GM12878 (cell line): ENCODE measurements around the gene IMP3. TPM values are rescaled to one million over a fixed set of nuclear protein-coding genes. Genes with fewer than 3 reads are reported as not detected.

Source experiments
- ATAC-seq: fragments of 200-7000 bp; cut with Tn5 transposase; 3 replicates; pipeline ENCODE4 v1.9.1; 2020; ENCODE audit warnings: mild to moderate bottlenecking, moderate library complexity
- BruUV-seq: library from RNA; stranded (reverse); fragments of 400-500 nt; replicated peaks from 2 replicates; lab custom pipeline; 2021; lab: Mats Ljungman, UMichigan
- CTCF ChIA-PET: fragments of 300-600 bp; sonication (Branson Sonifier 250); formaldehyde crosslinking; extraction: SDS; loops from one replicate; lab custom pipeline; 2021; ENCODE audit warnings: inconsistent platforms; lab: Yijun Ruan, JAX
- POLR2A ChIA-PET: fragments of 350-600 bp; formaldehyde crosslinking; extraction: SDS; loops from one replicate; lab custom pipeline; 2021; ENCODE audit warnings: inconsistent platforms; lab: Charles Lee
- RAD21 ChIA-PET: fragments of 300-600 bp; sonication (Branson Sonifier 250); formaldehyde crosslinking; loops from one replicate; lab custom pipeline; 2023; ENCODE audit warnings: antibody characterized with exemption; ENCODE audit not compliant: unreplicated experiment; lab: Charles Lee
- SMC1A ChIA-PET: fragments of 300-600 bp; sonication (Branson Sonifier 250); formaldehyde crosslinking; loops from one replicate; lab custom pipeline; 2023; ENCODE audit not compliant: unreplicated experiment, uncharacterized antibody; lab: Charles Lee
- DNase-seq: peaks from one replicate; pipeline ENCODE4 v3.0.0-alpha.2; 2011; ENCODE audit warnings: low read depth, low spot score
- FAIRE-seq: peaks from 3 replicates; lab custom pipeline; 2011; peaks lifted over from hg19 to GRCh38; lab: Jason Lieb, UNC
- H2AFZ ChIP-seq: 2 replicates; pipeline ENCODE4 v1.6.0; 2011; ENCODE audit warnings: low read depth, low read length, control low read depth; ENCODE audit not compliant: control insufficient read depth
- H3K27ac ChIP-seq: 2 replicates; pipeline ENCODE4 v1.5.1; 2011; ENCODE audit warnings: control low read depth; ENCODE audit not compliant: control insufficient read depth, insufficient read depth
- H3K27me3 ChIP-seq, 2 experiments: replicated peaks in 1 of 2; 2 replicates each; pipeline versions ENCODE4 v1.6.0 to v1.6.1; 2011; ENCODE audit warnings: low read length in 1 of 2; ENCODE audit not compliant: control insufficient read depth in 2 of 2, insufficient read depth in 2 of 2
- H3K36me3 ChIP-seq, 2 experiments: 2 replicates each; pipeline ENCODE4 v1.5.1; 2011; ENCODE audit warnings: low read length in 1 of 2; ENCODE audit not compliant: control insufficient read depth in 2 of 2, insufficient read depth in 2 of 2
- H3K4me1 ChIP-seq: 2 replicates; pipeline ENCODE4 v1.6.1; 2011; ENCODE audit warnings: mild to moderate bottlenecking, low read length, moderate library complexity, mixed read lengths; ENCODE audit not compliant: control insufficient read depth, insufficient read depth
- H3K4me2 ChIP-seq: 2 replicates; pipeline ENCODE4 v1.6.0; 2011; ENCODE audit warnings: control low read depth; ENCODE audit not compliant: control insufficient read depth, insufficient read depth
- H3K4me3 ChIP-seq: fragments of 200-600 bp; sonication (generic); 2 replicates; pipeline ENCODE4 v1.5.1; 2016
- H3K79me2 ChIP-seq: 2 replicates; pipeline ENCODE4 v1.6.0; 2011; ENCODE audit warnings: low read length; ENCODE audit not compliant: control insufficient read depth, insufficient read depth
- H3K9ac ChIP-seq: 2 replicates; pipeline ENCODE4 v1.8.0; 2011; ENCODE audit warnings: low read length, control low read depth, mixed read lengths; ENCODE audit not compliant: control insufficient read depth, insufficient read depth
- H3K9me3 ChIP-seq: replicated peaks from 3 replicates; pipeline ENCODE4 v1.5.1; 2011; ENCODE audit warnings: mild to moderate bottlenecking, low read length; ENCODE audit not compliant: control insufficient read depth, insufficient read depth
- H4K20me1 ChIP-seq: 2 replicates; pipeline ENCODE4 v1.6.0; 2011; ENCODE audit not compliant: control insufficient read depth, insufficient read depth
- ATF3 ChIP-seq: IDR thresholded peaks from 2 replicates; pipeline ENCODE4 v1.6.1; 2011; ENCODE audit warnings: low read depth, mild to moderate bottlenecking, low read length, moderate library complexity, borderline replicate concordance; ENCODE audit errors: extremely low read depth
- ATF7 ChIP-seq: fragments of 450-650 bp; IDR thresholded peaks from 2 replicates; pipeline ENCODE4 v1.6.1; 2016; ENCODE audit warnings: low read depth, mild to moderate bottlenecking
- CHD4 ChIP-seq: fragments of 200-600 bp; sonication (generic); IDR thresholded peaks from 2 replicates; pipeline ENCODE4 v1.6.1; 2016; ENCODE audit warnings: mild to moderate bottlenecking
- E2F8 ChIP-seq: fragments of 450-650 bp; IDR thresholded peaks from 2 replicates; pipeline ENCODE4 v1.6.1; 2018; ENCODE audit warnings: mild to moderate bottlenecking, low read depth, moderate library complexity; ENCODE audit not compliant: partially characterized antibody
- ESRRA ChIP-seq: IDR thresholded peaks from 2 replicates; pipeline ENCODE4 v1.6.1; 2012; ENCODE audit warnings: mild to moderate bottlenecking, low read length, improper control_type of control experiment
- NFIC ChIP-seq: IDR thresholded peaks from 2 replicates; pipeline ENCODE4 v1.6.1; 2012; ENCODE audit warnings: low read depth, mild to moderate bottlenecking, inconsistent platforms, low read length, moderate library complexity
- NFYB ChIP-seq: IDR thresholded peaks from 2 replicates; pipeline ENCODE4 v1.6.1; 2011; ENCODE audit warnings: low read depth, mild to moderate bottlenecking, low read length, improper control_type of control experiment, moderate library complexity; ENCODE audit not compliant: insufficient read depth
- PAX5 ChIP-seq: IDR thresholded peaks from 2 replicates; pipeline ENCODE4 v1.6.1; 2011; ENCODE audit warnings: low read depth, low read length, borderline replicate concordance
- RCOR1 ChIP-seq: conservative IDR thresholded peaks from 2 replicates; pipeline ENCODE4 v1.6.1; 2012; ENCODE audit warnings: low read depth, low read length, improper control_type of control experiment
- RUNX3 ChIP-seq: IDR thresholded peaks from 2 replicates; pipeline ENCODE4 v1.6.1; 2012; ENCODE audit warnings: low read length, inconsistent platforms
- SMC3 ChIP-seq: IDR thresholded peaks from 2 replicates; pipeline ENCODE4 v1.6.1; 2011; ENCODE audit warnings: low read length, improper control_type of control experiment, borderline replicate concordance
- SP1 ChIP-seq: IDR thresholded peaks from one replicate; pipeline ENCODE4 v1.6.1; 2011; ENCODE audit warnings: low read depth, low read length
- TARDBP ChIP-seq: IDR thresholded peaks from 2 replicates; pipeline ENCODE4 v1.6.1; 2016; ENCODE audit warnings: borderline replicate concordance
- WRNIP1 ChIP-seq: IDR thresholded peaks from 2 replicates; pipeline ENCODE4 v1.6.1; 2011; ENCODE audit warnings: low read depth, low read length, improper control_type of control experiment, borderline replicate concordance
- WGBS: methylation state at CpG from one replicate; pipeline ENCODE4 v1.1.6; 2016; ENCODE audit warnings: low lambda C conversion rate; ENCODE audit not compliant: insufficient replicate concordance, insufficient coverage; ENCODE audit errors: missing lambda C conversion rate; 5-methylcytosine and 5-hydroxymethylcytosine counted together
- in situ Hi-C: fragments of 300-500 bp; cut with MboI; formaldehyde crosslinking; loops from 9 replicates; pipeline ENCODE4 v1.14.3; 2018; ENCODE audit warnings: mixed read lengths
- intact Hi-C: fragments of 100-400 bp; cut with micrococcal nuclease; formaldehyde crosslinking; loops from one replicate; pipeline ENCODE4 v1.14.2; 2022; ENCODE audit not compliant: unreplicated experiment
- polyA plus RNA-seq, 11 experiments: library from polyadenylated mRNA; depleted of rRNA in 4 of 11; unstranded in 6 of 11; stranded (reverse) in 5 of 11; fragments of >200 nt; fragmentation: Nextera tagmentation in 4 of 11; fragmentation: Illumina TruSeq in 1 of 11; extraction: Ambion mirVana in 4 of 11; extraction: Trizol in 1 of 11; gene quantifications; 1 replicate in 1 of 11; 2 replicates in 10 of 11; pipeline versions ENCODE4 v1.2.1 to v1.2.3, GENCODE V29; 2011 to 2016; ENCODE audit warnings: inconsistent platforms in 2 of 11, missing spikeins in 2 of 11, low read depth in 1 of 11
- total RNA-seq, 4 experiments: library from RNA; depleted of rRNA in 3 of 4; stranded (reverse); fragments of >200 nt in 3 of 4; fragmentation: Illumina TruSeq in 1 of 4; extraction: Trizol in 1 of 4; gene quantifications; 2 replicates each; pipeline versions ENCODE4 v1.2.1 to v1.2.3, GENCODE V29; 2013 to 2021

The IMP3 gene
- total and polyA plus RNA-seq, 10 of the 15 experiments (the other 5 are each of a cell fraction or from before 2014, with no cell fraction given) = 13.3 to 208 (median 85.2) TPM

GRCh38 chr15:75656813-75657212 is 16.8 kb upstream of the IMP3 start:
- Histone ChIP-seq H3K27ac (no peak overlapping the region), H3K4me3 (no peak overlapping the region), H3K9me3 (no peaks in the 10 kb centered on the region), H3K4me2 (no peak overlapping the region), H3K27me3 (no peaks in the 10 kb centered on the region), H3K4me1 (no peaks in the 10 kb centered on the region; the same call in 1 of the 2 replicates), H3K9ac (no peak overlapping the region), H2AFZ (no peak overlapping the region), H3K79me2 (no peaks in the 10 kb centered on the region), H3K36me3 (no peaks in the 10 kb centered on the region), H4K20me1 (no peaks in the 10 kb centered on the region)
- TF ChIP-seq SMC3 (no peak), ATF3 (no peak), NFIC (no peak), RUNX3 (no peak), TARDBP (no peak), CHD4 (no peak), WRNIP1 (no peak), ESRRA (no peak), PAX5 (no peak), E2F8 (no peak), ATF7 (no peak), NFYB (no peak), RCOR1 (no peak), SP1 (no peak)
- RAD21 ChIA-PET = no interaction called here
- WGBS = 57% methylated on average over 22 of the region's 22 CpGs
- CTCF ChIA-PET = no interaction called here
- intact Hi-C loops (no loop called here), in situ Hi-C loops (loop anchor here (25.0 kb wide), 1 partner anchor 645 kb away; the partner anchor contains the start of gene PPCDC)
- no peak for FAIRE-seq
- SMC1A ChIA-PET = no interaction called here
- POLR2A ChIA-PET = no interaction called here
- ATAC-seq = no peak
- DNase-seq = no peak
- no TSS peak for BruUV-seq
